Activated naive CD4-positive, alpha-beta T cell treated with anti-CD3 and anti-CD28 coated beads, Interleukin-2, amount 50 U/mL, for 16 hours (primary cell): Measurements from ENCODE around the gene FANK1.
"Not testable (repeated sequence)": the region's sequence is repeated elsewhere in the genome, so short reads cannot be mapped to it uniquely, and the experiment has no call there.

Experiments
- DNase-seq: peaks from one replicate; pipeline ENCODE4 v3.0.0-alpha.2; 2020

FANK1 gene, protein sequence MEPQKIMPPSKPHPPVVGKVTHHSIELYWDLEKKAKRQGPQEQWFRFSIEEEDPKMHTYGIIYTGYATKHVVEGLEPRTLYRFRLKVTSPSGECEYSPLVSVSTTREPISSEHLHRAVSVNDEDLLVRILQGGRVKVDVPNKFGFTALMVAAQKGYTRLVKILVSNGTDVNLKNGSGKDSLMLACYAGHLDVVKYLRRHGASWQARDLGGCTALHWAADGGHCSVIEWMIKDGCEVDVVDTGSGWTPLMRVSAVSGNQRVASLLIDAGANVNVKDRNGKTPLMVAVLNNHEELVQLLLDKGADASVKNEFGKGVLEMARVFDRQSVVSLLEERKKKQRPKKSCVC

DNA sequence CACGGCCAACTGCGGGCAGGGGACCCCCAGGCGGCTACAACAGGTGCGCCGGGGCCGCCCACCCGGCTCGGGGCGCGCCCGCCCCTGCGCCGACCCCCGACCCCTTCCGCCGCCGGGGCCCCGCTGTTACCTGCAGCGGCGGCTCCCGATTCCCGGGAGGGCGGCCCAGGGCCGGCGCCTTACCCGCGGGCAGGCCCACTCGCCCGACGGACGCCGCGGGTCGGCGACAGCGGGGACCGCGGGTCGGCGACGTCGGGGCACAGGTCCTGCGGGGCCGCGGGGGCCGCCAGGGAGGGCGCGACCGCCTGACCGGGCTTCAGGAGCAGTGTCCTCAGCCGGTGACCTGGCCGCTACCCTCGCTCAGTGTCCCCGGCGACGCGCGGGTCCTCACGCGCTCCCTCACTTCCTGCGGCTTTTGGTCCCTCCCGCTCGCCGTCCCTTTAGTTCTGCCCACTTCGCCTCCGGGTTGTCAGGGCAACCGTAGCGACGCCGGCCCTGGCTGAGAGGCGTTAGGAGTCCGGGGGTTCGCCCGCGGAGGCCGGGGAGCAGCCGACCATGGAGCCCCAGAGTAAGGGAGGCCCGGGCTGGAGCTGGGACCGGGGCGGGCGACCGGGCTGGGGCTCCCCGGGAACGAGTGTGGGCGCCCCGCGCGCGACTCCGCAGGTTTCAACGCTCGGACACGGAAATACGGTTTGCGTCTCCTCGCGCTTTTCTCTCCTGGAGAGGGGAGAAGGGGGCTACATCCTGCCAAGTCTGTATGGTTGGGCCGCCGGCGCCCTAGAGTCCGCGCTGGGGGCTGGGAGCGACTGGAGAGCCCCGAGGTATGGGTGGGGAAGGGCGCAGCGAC, at the start of gene FANK1:
Gene FANK1 (plus strand): TSS at position 477 of the 847 bp plus-strand sequence. CDS start 79 bp downstream, at position 556.
- DNase-seq = peak; percentile 84

DNA sequence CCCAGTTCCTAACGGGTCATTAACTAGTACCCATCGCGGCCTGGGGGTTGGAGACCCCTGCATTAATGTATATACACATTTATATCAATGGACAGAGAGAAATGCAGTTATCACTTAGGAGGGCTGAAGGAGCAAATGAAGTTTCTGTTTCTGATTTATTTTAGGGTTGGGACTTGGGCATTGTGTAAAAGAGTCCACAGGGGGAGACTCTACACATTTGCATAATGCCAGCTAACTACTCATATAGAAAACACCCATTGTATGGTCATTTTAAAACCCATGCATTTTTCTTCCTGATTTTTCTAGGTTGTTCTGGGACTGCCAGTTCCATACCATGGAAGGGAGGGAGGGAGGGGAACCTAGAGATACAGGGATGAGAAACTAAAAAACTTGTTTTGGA, 49.5 kb upstream of the FANK1 start:
- DNase-seq = no peak

DNA sequence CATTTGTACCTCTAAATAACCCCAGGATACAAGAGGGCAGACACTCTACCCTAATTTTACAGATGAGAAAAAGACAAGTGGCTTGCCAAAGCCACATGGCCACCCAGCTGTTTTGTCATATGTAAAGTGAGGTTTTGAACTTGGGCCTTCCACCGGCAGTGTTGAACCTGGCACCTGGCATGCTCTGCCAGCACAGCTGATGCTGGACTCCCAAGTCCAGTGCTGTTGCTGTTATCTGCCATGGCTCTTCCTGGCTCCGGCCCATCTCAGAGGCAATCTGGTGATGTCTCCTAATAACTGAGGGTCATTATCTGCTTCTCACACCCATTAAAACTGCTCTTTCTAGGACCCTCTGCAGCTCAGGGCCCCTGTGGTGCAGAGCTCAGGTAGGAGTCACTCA, 48.0 kb upstream of the FANK1 start:
- DNase-seq = no peak

DNA sequence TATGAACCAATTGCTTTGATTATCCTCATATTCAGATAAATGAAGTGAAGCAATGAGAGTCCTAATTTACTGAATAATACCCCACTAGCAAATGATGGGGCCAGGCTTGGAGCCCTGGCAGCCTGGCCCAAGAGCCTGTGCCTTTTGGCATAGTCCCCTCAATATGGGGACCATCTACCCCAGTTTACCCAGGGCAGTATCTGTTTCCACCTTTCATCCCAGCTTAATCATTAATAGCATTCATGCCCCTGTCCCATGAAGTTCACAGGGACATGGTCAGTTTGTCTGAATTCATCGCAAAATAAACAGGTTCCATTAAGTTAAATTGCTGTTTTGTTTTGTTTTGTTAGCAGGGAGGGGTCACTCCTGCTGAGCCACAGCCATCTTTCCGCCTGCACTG, 47.5 kb upstream of the FANK1 start:
- no peak for DNase-seq

DNA sequence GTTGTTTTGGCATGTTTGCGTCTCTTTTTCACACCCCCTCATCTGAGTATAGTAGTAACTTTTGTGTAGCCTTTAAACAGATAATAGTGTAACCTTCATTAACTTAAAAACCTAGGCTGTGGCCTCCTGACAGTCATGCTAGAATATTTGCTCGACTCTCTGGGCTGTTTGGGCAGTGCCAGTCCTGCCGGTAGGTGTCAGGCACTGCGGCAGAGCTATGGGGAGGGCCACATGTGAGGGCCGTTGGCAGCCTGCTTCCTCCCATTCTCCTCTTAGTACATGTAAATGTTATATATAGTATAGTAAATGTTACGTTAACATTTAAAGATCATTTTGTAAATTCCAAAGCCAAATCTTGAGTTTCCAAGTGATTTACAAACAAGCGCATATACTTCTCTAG, 46.9 kb upstream of the FANK1 start:
- no peak for DNase-seq

DNA sequence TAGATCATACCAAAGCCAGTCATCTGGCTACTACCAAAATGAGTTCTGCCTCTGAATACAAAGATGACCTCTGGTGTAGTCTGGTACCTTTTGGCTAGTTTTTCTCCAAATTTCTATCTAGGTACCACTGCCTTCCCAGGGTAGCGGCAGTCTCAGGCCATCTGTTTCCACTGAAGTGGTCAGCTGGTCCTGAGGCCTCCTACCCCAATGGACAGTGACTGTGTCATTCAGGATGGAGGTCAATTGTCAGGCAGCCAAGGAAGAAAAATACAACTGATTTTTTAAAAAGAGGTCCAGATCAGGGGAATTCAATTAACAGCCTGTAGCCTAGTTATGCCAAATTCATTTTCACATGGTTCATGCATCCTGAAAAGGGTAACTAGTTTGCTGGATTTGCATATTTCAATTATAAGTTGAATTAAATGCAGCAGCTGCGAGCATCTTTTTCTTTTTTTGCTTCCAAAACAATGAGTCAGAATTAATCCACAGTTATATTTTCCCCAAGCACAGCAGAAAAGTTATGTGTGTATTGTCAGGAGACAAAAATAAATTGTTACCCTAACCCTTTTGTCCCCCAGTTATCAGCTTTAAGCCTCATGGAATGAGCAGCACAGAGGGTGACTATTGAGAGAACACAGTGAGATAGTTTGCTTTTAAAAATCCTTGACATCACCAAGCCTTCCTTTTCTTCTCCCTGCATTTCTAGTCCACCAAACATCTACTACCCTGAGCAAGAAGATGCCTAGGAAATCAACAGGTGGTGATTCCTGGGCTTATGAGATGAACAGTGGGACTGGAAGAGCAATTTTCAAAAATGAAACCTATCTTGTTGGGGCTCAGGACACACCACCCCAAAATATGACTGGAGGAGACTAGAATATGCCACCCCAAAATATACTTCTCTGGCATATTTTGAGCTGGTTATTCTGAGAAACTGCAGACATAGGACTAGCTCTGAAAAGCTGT, 45.3 kb upstream of the FANK1 start:
- DNase-seq = no peak

DNA sequence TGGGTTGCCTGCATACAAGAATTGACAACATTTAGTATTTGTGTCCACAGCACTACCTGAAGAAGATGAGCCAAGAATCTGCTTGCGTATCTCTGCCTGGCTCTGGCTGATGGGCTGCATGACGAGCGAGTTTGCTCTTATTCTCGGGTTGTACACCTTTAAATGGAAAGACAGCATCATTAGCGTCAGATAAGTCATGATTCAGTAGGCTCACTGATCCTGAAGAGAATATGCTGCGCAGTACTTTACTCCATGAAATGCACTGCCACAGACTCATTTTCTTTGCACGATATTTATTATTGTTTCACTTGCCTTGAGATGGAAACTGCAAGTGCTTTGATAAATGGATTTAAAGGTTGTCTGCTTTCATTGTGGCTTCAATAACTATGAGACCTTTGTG, 43.9 kb upstream of the FANK1 start:
- DNase-seq = no peak

DNA sequence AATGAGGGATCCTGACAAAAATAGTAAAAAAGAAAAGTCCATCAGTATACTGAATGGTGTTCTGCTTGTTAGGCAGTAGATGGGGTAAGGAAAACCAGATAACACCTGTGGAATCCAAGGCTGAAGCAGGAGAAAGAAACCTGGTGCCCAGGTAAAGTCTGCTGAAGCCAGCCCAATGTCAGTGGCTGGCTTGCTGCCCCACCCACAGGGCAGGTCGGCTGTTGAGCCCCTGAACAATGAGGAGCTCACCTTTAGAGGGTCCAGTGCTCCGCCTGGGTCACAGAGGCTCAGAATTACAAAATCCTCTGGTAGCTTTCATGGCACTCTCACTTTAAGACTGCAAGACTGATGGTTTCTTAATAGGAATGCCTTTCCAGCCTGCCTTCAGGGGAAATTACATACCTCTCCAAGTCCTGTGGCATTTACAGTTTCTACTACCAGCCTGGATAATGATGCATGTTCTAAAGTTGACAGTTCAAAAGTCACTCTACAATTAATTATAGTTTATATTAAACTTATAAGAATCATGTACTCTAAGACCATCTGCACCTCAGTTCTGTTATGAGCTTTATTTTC, 39.1 kb upstream of the FANK1 start:
- DNase-seq = no peak

DNA sequence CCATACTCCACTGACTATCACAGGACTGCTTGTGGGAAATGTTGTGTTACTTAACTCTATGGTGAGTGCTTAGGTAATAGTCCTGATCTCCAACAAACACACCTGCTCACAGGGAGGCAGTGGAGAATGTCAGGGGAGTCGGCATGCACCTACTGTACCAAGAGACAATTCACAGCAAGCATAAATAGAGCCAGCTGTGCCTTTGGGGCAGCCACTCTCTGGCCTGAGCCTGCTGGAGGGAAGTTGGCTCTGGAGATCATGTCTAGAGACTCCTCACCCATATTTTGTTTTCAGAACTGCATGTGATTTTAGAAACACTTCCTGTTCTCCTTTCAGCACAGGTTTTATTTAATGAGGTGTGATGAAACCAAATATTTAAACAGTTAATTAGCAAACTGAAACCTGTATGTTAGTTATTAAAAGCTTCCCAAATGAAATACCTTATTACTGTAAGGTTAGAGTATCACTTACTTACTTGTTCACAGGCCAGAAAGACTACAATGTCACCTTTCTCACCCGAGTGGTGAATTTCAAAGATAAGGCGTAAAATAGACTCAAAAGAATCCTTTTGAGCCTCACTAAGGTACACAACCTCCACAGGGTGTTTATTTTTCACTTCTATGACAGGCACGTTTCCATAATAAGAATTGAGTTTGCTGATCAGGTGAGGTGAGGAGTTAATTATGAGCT, 37.1 kb upstream of the FANK1 start:
- DNase-seq = no peak

DNA sequence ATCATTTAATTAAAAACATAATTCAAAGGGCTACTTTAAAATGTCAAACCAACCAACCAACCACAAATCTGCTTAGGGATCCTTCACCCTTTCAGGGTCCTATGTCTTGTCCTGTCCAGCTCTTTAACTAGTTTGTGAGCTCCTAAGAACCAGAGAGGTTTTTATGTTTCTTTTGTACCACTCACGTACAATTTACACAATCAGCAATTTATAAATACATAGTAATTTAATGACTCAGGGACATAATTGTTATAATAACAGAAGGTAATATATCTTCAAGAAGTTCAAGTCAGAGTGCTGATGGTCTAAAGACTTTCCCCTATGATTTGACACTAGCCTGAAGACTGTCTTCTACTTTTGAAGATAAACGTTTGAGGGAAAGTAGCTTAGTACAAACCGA, 31.2 kb upstream of the FANK1 start:
- DNase-seq = no peak

DNA sequence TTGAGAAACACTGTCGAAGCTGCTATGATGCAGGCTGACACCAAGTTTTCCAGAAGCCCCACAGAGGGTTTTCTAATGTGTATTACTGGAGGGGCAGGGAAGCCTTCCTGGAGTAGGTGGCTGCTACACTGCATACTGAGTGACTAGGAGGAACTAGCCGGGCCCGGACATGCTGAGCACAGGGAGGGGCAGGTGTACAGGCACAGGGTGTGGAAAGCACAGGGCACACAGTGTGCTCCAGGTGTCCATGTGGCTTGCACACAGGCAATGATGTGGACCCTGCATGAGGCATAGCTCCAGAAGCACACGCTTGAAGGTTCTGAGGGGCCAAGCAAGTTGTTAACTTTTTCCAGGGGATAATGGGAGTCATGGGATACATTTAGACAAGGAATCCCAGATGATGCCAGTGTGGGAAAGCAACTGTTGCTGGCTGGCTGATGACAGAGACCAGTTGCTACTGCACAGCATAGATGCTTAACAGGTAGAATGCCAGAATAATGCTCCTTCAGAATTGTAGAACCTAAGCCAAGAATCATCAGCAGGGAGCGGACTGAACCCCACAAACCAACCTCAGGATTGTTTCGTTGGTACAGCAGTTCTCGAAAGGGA, 29.8 kb upstream of the FANK1 start:
- DNase-seq = no peak

DNA sequence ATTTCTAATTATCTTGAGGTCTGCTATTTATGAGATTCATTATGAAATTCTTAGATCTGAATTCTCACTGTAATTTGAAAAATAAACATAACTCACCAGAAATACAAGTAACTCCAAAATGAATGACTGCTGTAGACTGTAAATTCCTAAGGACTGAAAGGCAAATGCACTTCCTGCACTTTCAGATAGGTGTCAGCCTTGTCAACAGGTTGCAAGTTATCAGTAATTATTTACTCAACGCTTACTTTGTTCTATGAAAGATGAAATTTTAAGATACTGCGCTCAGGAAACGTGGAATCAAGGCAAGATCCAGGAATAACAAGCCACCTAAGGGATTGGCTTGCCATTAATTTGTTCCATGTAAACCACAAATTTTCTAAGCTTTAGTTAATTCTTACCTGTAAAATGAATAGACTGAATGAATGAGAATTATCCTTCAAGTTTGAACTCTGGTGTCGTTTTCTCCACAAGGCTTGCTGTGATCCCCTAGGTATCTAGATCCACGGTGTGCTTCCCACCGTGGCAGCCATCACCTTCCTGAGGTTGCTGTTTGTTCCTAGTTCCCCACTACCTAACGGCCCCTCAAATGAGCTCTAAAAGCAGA, 27.9 kb upstream of the FANK1 start:
- peak; percentile 18 for DNase-seq

DNA sequence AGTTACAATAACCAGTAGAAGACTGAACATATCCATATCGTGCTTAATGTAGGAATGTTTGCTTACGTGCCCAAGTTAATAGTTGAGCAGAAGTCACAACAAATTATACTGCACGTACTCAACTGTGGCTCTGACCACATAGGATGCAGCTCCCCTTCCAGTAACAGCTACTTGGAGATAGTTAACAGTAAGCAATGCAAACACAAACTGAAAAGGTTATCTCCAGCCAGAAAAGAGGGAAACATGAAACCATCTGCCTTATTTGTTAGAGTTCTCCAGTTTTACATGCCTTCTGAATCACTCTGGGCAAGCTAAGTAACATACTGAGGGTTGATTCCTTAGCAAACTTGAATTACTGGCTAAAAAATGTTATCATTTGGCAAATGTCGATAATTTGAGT, 25.0 kb upstream of the FANK1 start:
- DNase-seq = no peak

DNA sequence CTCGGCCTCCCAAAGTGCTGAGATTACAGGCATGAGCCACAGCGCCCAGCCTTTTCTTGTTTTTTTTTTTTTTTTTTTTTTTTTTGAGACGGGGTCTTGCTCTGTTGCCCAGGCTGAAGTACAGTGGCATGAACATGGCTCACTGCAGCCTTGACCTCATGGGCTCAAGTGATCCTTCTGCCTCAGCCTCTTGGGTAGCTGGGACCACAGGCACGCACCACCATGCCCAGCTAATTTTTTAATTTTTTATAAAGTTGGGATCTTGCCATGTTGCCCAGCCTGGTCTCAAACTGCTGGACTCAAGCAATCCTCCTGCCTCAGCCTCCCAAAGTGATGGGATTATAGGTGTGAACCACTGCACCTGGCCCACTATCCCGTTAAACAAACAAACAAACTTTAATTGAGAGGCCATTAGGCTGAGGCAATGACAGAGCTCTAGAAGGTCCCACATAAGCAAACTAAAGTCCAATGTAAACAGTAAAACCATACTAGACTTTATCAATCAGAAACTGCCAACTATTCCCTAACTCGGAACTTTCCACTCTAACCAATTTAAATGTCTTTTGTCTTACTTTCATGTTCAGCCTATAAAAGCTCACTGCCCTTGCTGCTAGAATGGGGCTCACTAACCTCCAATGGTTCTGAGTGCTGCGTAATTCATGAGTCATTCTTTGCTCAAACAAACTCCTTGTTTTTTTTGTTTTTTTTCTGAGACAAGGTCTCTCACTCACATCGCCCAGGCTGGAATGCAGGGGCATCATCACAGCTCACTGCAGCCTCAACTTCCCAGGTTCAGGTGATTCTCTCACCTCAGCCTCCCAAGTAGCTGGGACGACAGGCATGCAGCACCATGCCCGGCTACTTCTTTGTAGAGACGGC, 17.2 kb upstream of the FANK1 start:
- DNase-seq = no peak

DNA sequence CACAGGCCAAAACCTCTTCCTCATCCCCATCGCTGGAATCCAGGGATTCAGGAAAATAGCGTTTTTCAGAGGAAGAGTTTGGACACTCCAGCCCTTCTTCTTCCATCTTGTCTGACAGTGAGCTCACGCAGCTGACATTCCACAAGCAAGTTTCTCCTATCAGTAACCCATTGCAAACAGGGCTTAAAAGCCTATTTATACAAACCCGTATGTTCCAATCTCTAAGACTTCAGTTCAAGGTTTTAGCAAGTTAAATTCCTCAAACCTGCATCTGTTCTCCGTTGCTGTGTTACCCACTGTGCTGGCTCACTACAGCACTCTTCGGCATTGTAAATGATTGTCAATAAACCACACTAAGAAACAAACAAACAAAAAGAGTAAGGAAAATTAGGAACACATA, 15.6 kb upstream of the FANK1 start:
- DNase-seq = no peak

DNA sequence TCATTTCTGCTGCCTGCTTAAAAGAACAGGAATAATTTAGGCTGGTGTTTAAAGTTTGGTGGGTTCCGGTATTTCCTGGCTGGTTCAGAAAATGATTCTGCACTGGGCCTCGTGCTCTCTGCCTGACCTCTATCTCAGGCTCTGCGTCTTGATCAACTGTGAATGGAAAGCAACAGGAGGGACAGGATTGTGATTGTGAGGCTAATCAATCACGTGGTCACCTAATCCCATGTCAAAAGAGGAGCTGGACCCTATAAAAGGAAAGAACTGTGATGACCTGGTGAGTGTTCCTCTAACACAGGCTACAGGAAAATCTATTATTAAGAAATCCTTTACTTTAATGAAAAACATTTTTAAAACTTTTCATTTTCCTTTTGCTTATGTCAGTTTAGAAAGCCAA, 15.2 kb upstream of the FANK1 start, which contains the start of gene DHX32:
Gene DHX32 (minus strand): TSS at position 101 of the 400 bp plus-strand sequence. CDS start 468 bp downstream, outside the sequence.
- no peak for DNase-seq

DNA sequence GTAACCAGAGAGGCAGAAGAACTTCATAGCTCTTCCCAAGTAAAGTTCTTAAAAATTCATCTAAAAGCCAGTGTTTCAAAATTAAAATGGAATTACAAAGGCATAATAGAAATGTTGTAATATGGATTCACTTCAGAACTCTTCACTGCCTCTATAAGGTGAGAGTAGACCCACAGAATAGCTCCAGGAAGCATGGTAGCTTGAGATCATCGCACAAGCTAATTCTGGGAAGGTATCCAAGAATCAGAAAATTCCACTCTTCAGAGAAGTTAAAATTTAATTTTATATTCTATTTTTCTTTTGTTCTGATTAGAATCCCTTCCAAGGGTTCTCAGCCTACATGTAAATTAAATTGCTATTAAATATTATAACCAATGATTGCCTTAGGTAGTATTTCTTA, 13.8 kb upstream of the FANK1 start:
- DNase-seq = no peak

DNA sequence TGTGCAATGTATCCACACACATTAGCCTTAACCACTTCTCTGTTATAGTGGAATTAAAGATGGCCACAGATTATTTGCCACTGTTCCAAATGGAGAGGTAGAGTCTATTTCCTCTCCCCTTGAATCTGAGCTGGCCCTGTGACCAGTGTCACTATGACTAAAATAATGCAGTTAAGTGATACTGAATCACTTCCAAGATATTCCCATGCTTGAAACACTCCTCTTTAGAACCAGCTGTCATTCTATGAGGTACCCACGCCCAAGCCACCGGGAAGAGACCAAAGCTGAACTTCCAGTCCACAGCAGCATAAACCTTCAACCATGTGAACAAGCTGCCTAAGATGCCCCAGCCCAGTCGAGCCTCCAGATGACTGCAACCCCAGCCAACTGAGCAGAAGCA, 13.2 kb upstream of the FANK1 start:
- DNase-seq = no peak

DNA sequence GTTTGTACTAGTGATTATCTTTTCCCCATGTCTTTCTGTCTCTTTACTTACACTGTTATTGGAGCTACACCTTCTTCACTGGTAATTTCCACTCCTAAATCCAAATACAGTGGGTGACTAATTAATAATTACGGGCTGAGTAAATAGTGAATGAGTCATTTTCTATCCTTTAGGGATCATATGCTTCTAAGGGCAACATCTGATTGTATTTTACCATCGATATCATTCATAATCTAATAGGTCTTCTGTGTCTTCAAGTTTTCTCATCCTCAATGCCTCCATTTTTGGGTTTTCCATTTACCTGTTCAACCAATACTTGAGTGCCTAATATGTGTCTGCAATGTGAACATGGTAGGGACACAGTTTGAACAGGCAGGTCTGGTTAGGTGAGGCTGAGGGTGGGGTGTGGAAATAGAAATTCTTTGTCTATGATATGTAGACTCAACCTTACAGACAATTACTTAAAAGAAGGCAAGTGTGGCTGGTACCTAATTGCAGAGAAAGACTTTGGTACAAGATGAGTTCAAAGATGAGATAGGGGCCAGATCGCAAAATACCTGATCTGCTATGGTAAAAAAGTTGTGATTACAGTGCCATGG, 9.4 kb upstream of the FANK1 start:
- no peak for DNase-seq

DNA sequence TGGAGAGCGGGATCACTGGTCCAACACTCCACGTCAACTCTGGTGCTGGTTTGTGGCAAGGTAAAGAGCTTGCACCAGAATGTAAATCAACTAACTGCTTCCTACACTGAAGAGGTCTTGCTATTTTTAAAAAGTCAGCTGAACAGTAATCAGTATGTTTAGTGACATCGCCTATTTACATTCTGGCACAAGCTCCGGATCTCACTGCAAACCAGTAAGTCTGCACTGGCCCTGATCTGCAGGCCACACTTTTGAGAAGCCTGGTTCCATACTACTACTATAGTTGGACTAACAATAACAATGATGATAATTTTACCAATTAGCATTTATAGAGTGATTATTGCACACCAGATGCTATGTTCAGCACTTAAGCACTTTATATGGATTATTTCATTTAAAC, 6.9 kb upstream of the FANK1 start:
- not testable (repeated sequence) for DNase-seq
